HCT116 (cell line): ENCODE results near the gene CENPM. TPM values are rescaled to one million over a fixed set of nuclear protein-coding genes. Genes with fewer than 3 reads are reported as not detected.
A peak's percentile ranks its signal among the peaks of the same experiment; 100 is the strongest.

Experiments
- ATAC-seq: fragments of 200-7000 bp; cut with Tn5 transposase; 2 replicates; pipeline ENCODE4 v1.9.1; 2020; ENCODE audit warnings: mild to moderate bottlenecking, moderate library complexity
- BruUV-seq: library from RNA; stranded (reverse); fragments of 400-500 nt; replicated peaks from 2 replicates; lab custom pipeline; 2021; lab: Mats Ljungman, UMichigan
- CTCF ChIA-PET: fragments of 300-600 bp; sonication (Branson Sonifier 250); formaldehyde crosslinking; loops from one replicate; lab custom pipeline; 2021; ENCODE audit warnings: antibody characterized with exemption; lab: Charles Lee
- POLR2A ChIA-PET: fragments of 300-600, 350-600 bp; sonication (Branson Sonifier 250); formaldehyde crosslinking; loops from one replicate; lab custom pipeline; 2021; ENCODE audit warnings: antibody characterized with exemption; lab: Charles Lee
- RAD21 ChIA-PET, 2 experiments: fragments of 300-600 bp; sonication (Branson Sonifier 250); formaldehyde crosslinking; loops; one replicate each; lab custom pipeline; 2023; ENCODE audit warnings: low total read pairs in 2 of 2; ENCODE audit not compliant: uncharacterized antibody in 2 of 2, unreplicated experiment in 2 of 2, low non-redundant PET in 1 of 2; lab: Charles Lee
- DNase-seq: peaks from one replicate; pipeline ENCODE4 v3.0.0-alpha.2; 2010; ENCODE audit warnings: low read depth, low spot score
- H2AFZ ChIP-seq: fragments of 200-600 bp; shearing (Covaris generic), sonication (generic); 2 replicates; pipeline ENCODE4 v1.6.1; 2017; ENCODE audit warnings: low read depth, mixed run types, mixed read lengths, antibody characterized with exemption, low read length; ENCODE audit not compliant: poor library complexity, severe bottlenecking
- H3K27ac ChIP-seq: 2 replicates; pipeline ENCODE4 v1.5.1; 2012; ENCODE audit warnings: low read depth, low read length
- H3K27me3 ChIP-seq: fragments of 200-600 bp; sonication (generic); 2 replicates; pipeline ENCODE4 v1.6.1; 2016; ENCODE audit warnings: mixed run types, low read length, mixed read lengths; ENCODE audit not compliant: insufficient read depth
- H3K36me3 ChIP-seq, 2 experiments: fragments of 200-500 bp in 1 of 2; fragments of 200-600 bp in 1 of 2; sonication (Bioruptor generic) in 1 of 2; sonication (generic) in 1 of 2; 2 replicates each; pipeline versions ENCODE4 v1.5.1 to v1.6.1; 2014 to 2016; ENCODE audit warnings: low read length in 2 of 2, inconsistent platforms in 1 of 2, mixed read lengths in 1 of 2, mixed run types in 1 of 2; ENCODE audit not compliant: insufficient read depth in 2 of 2, control insufficient read depth in 1 of 2
- H3K4me1 ChIP-seq, 2 experiments: fragments of 200-600 bp in 1 of 2; sonication (generic) in 1 of 2; 2 replicates each; pipeline versions ENCODE4 v1.5.1 to v1.6.1; 2012 to 2017; ENCODE audit warnings: low read length in 2 of 2, inconsistent platforms in 1 of 2, mild to moderate bottlenecking in 1 of 2, mixed read lengths in 1 of 2, mixed run types in 1 of 2, moderate library complexity in 1 of 2; ENCODE audit not compliant: insufficient read depth in 2 of 2, control insufficient read depth in 1 of 2
- H3K4me2 ChIP-seq: fragments of 200-600 bp; sonication (generic); 2 replicates; pipeline ENCODE4 v1.6.1; 2017; ENCODE audit warnings: mixed run types, low read length, mixed read lengths
- H3K4me3 ChIP-seq, 2 experiments: fragments of 200-600 bp in 1 of 2; sonication (generic) in 1 of 2; replicated peaks in 1 of 2; 2 replicates each; pipeline ENCODE4 v1.5.1; 2011 to 2016; ENCODE audit warnings: low read length in 2 of 2, control low read depth in 1 of 2, low read depth in 1 of 2, mild to moderate bottlenecking in 1 of 2, mixed read lengths in 1 of 2, mixed run types in 1 of 2
- H3K79me2 ChIP-seq: fragments of 200-600 bp; sonication (generic); 2 replicates; pipeline ENCODE4 v1.6.1; 2017; ENCODE audit warnings: mild to moderate bottlenecking, mixed run types, low read length, moderate library complexity, mixed read lengths; ENCODE audit not compliant: insufficient read depth
- H3K9ac ChIP-seq: fragments of 200-600 bp; sonication (generic); 2 replicates; pipeline ENCODE4 v1.6.1; 2016; ENCODE audit warnings: low read length, mixed read lengths
- H3K9me2 ChIP-seq: fragments of 200-600 bp; sonication (generic), shearing (Covaris generic); 2 replicates; pipeline ENCODE4 v1.6.1; 2017; ENCODE audit warnings: mixed run types, mild to moderate bottlenecking, moderate library complexity; ENCODE audit not compliant: insufficient read depth
- H3K9me3 ChIP-seq, 2 experiments: fragments of 200-500 bp in 1 of 2; fragments of 200-600 bp in 1 of 2; sonication (Bioruptor generic) in 1 of 2; sonication (generic) in 1 of 2; 2 replicates each; pipeline ENCODE4 v1.6.1; 2014 to 2017; ENCODE audit warnings: low read length in 2 of 2, mixed read lengths in 2 of 2, inconsistent platforms in 1 of 2, low read depth in 1 of 2, mild to moderate bottlenecking in 1 of 2, mixed run types in 1 of 2, moderate library complexity in 1 of 2; ENCODE audit not compliant: control insufficient read depth in 1 of 2, insufficient read depth in 1 of 2
- H4K20me1 ChIP-seq: fragments of 200-600 bp; sonication (generic), shearing (Covaris generic); 2 replicates; pipeline ENCODE4 v1.6.1; 2017; ENCODE audit warnings: mixed run types, mild to moderate bottlenecking, moderate library complexity; ENCODE audit not compliant: insufficient read depth
- ATF3 ChIP-seq: IDR thresholded peaks from 2 replicates; pipeline ENCODE4 v1.6.1; 2012
- CBX3 ChIP-seq: IDR thresholded peaks from 2 replicates; pipeline ENCODE4 v1.6.1; 2012; ENCODE audit warnings: low read depth
- CTCF ChIP-seq, 3 experiments: fragments of 200-600 bp in 1 of 3; sonication (generic) in 1 of 3; IDR thresholded peaks in 2 of 3; conservative IDR thresholded peaks in 1 of 3; 2 replicates each; pipeline ENCODE4 v1.5.1; 2012 to 2017; ENCODE audit warnings: low read depth in 2 of 3, low read length in 2 of 3, antibody characterized with exemption in 1 of 3, borderline replicate concordance in 1 of 3, control low read depth in 1 of 3, mild to moderate bottlenecking in 1 of 3, mixed read lengths in 1 of 3, mixed run types in 1 of 3, moderate library complexity in 1 of 3; ENCODE audit not compliant: insufficient read depth in 1 of 3
- EGR1 ChIP-seq: IDR thresholded peaks from 2 replicates; pipeline ENCODE4 v1.6.1; 2012; ENCODE audit warnings: low read depth
- JUND ChIP-seq: IDR thresholded peaks from 2 replicates; pipeline ENCODE4 v1.6.1; 2012
- MAX ChIP-seq: IDR thresholded peaks from 2 replicates; pipeline ENCODE4 v1.6.1; 2012
- POLR2A ChIP-seq: IDR thresholded peaks from 2 replicates; pipeline ENCODE4 v1.7.0; 2011; ENCODE audit warnings: borderline replicate concordance; ENCODE audit not compliant: insufficient read depth, insufficient read length; ENCODE audit errors: extremely low read depth
- SRF ChIP-seq: IDR thresholded peaks from 2 replicates; pipeline ENCODE4 v1.6.1; 2012; ENCODE audit warnings: low read depth
- ZBTB33 ChIP-seq: IDR thresholded peaks from 2 replicates; pipeline ENCODE4 v1.6.1; 2011; ENCODE audit warnings: mild to moderate bottlenecking, low read length, moderate library complexity; ENCODE audit not compliant: insufficient replicate concordance; ENCODE audit errors: extremely low read depth
- ZFX ChIP-seq: fragments of 450-650 bp; IDR thresholded peaks from 2 replicates; pipeline ENCODE4 v1.6.1; 2017
- ZNF274 ChIP-seq: fragments of 200-500 bp; sonication (Bioruptor generic); IDR thresholded peaks from 2 replicates; pipeline ENCODE4 v1.6.1; 2014; ENCODE audit warnings: mild to moderate bottlenecking, low read depth, low read length, inconsistent platforms
- intact Hi-C: fragments of 100-400 bp; cut with micrococcal nuclease; formaldehyde crosslinking; loops from 2 replicates; pipeline ENCODE4 v1.10.0; 2022
- total RNA-seq: library from RNA; stranded (reverse); gene quantifications from one replicate; pipeline ENCODE4 v1.2.1, GENCODE V29; 2021; ENCODE audit not compliant: unreplicated experiment

The CENPM gene
- total RNA-seq, 1 experiment from 2014 or later: 44.7 TPM

GRCh38 chr22:41915786-41916493 lies 31.0 kb downstream of the CENPM start:
- no peak for ATAC-seq
- Histone ChIP-seq H3K36me3 (no peaks in the 10 kb centered on the region), H3K27ac (no peak overlapping the region), H2AFZ (no peak overlapping the region), H3K9me2 (no peaks in the 10 kb centered on the region), H3K27me3 (no peaks in the 10 kb centered on the region), H4K20me1 (no peaks in the 10 kb centered on the region)
- BruUV-seq: no TSS peak
- ChIA-PET POLR2A (interaction anchor here (1.0 kb wide), 1 partner anchor 249 kb away, joined by 3 read pairs; no protein-coding TSS in a partner anchor), CTCF (interaction anchor here (2.6 kb wide), 1 partner anchor 10 kb away, joined by 9 read pairs; no protein-coding TSS in a partner anchor), RAD21 (no interaction called here)
- TF ChIP-seq CBX3 (no peak), EGR1 (no peak), MAX (no peak), ZBTB33 (no peak), ATF3 (no peak), SRF (no peak), CTCF (IDR thresholded peaks at IDR 0.05 in 2 of 3, conservative IDR thresholded peaks at IDR 0.05 in 1 of 3; ENCODE audit: borderline replicate concordance in 1 of 3, insufficient read depth in 1 of 3, low read depth in 2 of 3, low read length in 2 of 3) (no peak), ZFX (no peak), JUND (no peak), ZNF274 (no peak), POLR2A (no peak)
- TF ChIP-seq, all 23 proteins: peak for 0
- no peak overlapping the region for H3K4me3 ChIP-seq
- peak overlapping the region; percentile 74; the same call in 1 of the 2 replicates for H3K4me2 ChIP-seq
- peaks cover 12 to 44% of the 10 kb centered on the region in 2 experiments for H3K4me1 ChIP-seq
- H3K79me2 ChIP-seq: no peaks in the 10 kb centered on the region
- no peak for DNase-seq
- no peaks in the 10 kb centered on the region for H3K9me3 ChIP-seq
- H3K9ac ChIP-seq: no peak overlapping the region
- intact Hi-C loops: no loop called here
